Measurements from ENCODE around the gene PCNX2. TPM values are rescaled to one million over a fixed set of nuclear protein-coding genes. Genes with fewer than 3 reads are reported as not detected.

Gene PCNX2
- total RNA-seq, 1 donor from 2014 or later = 25.5 TPM

GRCh38 chr1:232986527-232986922, 309.0 kb downstream of the PCNX2 start:
- no peaks in the 10 kb centered on the region for H3K9me3 ChIP-seq (ENCODE audit: insufficient read depth, low read depth, low read length)
- TF ChIP-seq EZH2 (IDR thresholded peaks at IDR 0.05; ENCODE audit: insufficient read depth, low read length) (no peak), CTCF (IDR thresholded peaks at IDR 0.05; ENCODE audit: insufficient read depth, low read depth, low read length) (no peak)
- no peaks in the 10 kb centered on the region for H3K27me3 ChIP-seq (ENCODE audit: insufficient read depth, low read length)
- FAIRE-seq = no peak
- no peak overlapping the region for H3K4me2 ChIP-seq (ENCODE audit: low read length)
- no peaks in the 10 kb centered on the region for H3K9me3 Mint-ChIP-seq (ENCODE audit: unreplicated experiment)
- no peak for DNase-seq (ENCODE audit: low read depth)
- H3K27ac Mint-ChIP-seq (ENCODE audit: unreplicated experiment) = no peak overlapping the region
- H2AFZ ChIP-seq (ENCODE audit: low read depth, low read length) = no peak overlapping the region
- peaks cover 22% of the 10 kb centered on the region for H3K36me3 Mint-ChIP-seq (ENCODE audit: low read depth, unreplicated experiment)
- no peaks in the 10 kb centered on the region for H3K27me3 Mint-ChIP-seq (ENCODE audit: low read depth, unreplicated experiment)
- peaks cover 6% of the 10 kb centered on the region for H3K36me3 ChIP-seq (ENCODE audit: insufficient read depth, low read length)
- no peak overlapping the region for H3K4me3 ChIP-seq (ENCODE audit: insufficient read depth, low read depth, low read length)
- peaks cover 21% of the 10 kb centered on the region for H3K4me1 ChIP-seq (ENCODE audit: insufficient read depth, low read length)
- no peaks in the 10 kb centered on the region for H3K79me2 ChIP-seq (ENCODE audit: insufficient read depth, low read length)
- H3K4me3 Mint-ChIP-seq (ENCODE audit: unreplicated experiment) = no peak overlapping the region
- H3K9ac ChIP-seq (ENCODE audit: low read length) = no peak overlapping the region
- H4K20me1 ChIP-seq (ENCODE audit: insufficient read depth, low read length) = no peaks in the 10 kb centered on the region
- H3K27ac ChIP-seq (ENCODE audit: low read depth, low read length) = no peak overlapping the region
- H3K4me1 Mint-ChIP-seq (ENCODE audit: low read depth, unreplicated experiment) = peaks cover 18% of the 10 kb centered on the region

GRCh38 chr1:232985882-232986526, 309.5 kb downstream of the PCNX2 start:
- peaks cover 14% of the 10 kb centered on the region for H3K4me1 Mint-ChIP-seq (ENCODE audit: low read depth, unreplicated experiment)
- Histone ChIP-seq H2AFZ (ENCODE audit: low read depth, low read length) (no peak overlapping the region), H3K27me3 (ENCODE audit: insufficient read depth, low read length) (no peaks in the 10 kb centered on the region), H3K4me3 (ENCODE audit: insufficient read depth, low read depth, low read length) (no peak overlapping the region), H3K4me2 (ENCODE audit: low read length) (no peak overlapping the region), H3K4me1 (ENCODE audit: insufficient read depth, low read length) (peaks cover 21% of the 10 kb centered on the region), H3K9me3 (ENCODE audit: insufficient read depth, low read depth, low read length) (no peaks in the 10 kb centered on the region), H3K27ac (ENCODE audit: low read depth, low read length) (no peak overlapping the region), H3K36me3 (ENCODE audit: insufficient read depth, low read length) (peaks cover 6% of the 10 kb centered on the region), H4K20me1 (ENCODE audit: insufficient read depth, low read length) (no peaks in the 10 kb centered on the region), H3K9ac (ENCODE audit: low read length) (no peak overlapping the region), H3K79me2 (ENCODE audit: insufficient read depth, low read length) (no peaks in the 10 kb centered on the region)
- TF ChIP-seq EZH2 (IDR thresholded peaks at IDR 0.05; ENCODE audit: insufficient read depth, low read length) = no peak
- H3K36me3 Mint-ChIP-seq (ENCODE audit: low read depth, unreplicated experiment) = peaks cover 16% of the 10 kb centered on the region
- FAIRE-seq = no peak
- H3K27ac Mint-ChIP-seq (ENCODE audit: unreplicated experiment) = no peak overlapping the region
- no peak for DNase-seq (ENCODE audit: low read depth)
- no peaks in the 10 kb centered on the region for H3K9me3 Mint-ChIP-seq (ENCODE audit: unreplicated experiment)
- H3K4me3 Mint-ChIP-seq (ENCODE audit: unreplicated experiment) = no peak overlapping the region
- no peaks in the 10 kb centered on the region for H3K27me3 Mint-ChIP-seq (ENCODE audit: low read depth, unreplicated experiment)

GRCh38 chr1:232984577-232985425, 310.7 kb downstream of the PCNX2 start:
- Mint-ChIP-seq H3K27me3 (ENCODE audit: low read depth, unreplicated experiment) (no peaks in the 10 kb centered on the region), H3K36me3 (ENCODE audit: low read depth, unreplicated experiment) (peaks cover 13% of the 10 kb centered on the region), H3K4me1 (ENCODE audit: low read depth, unreplicated experiment) (peaks cover 17% of the 10 kb centered on the region), H3K4me3 (ENCODE audit: unreplicated experiment) (no peak overlapping the region), H3K9me3 (ENCODE audit: unreplicated experiment) (no peaks in the 10 kb centered on the region), H3K27ac (ENCODE audit: unreplicated experiment) (no peak overlapping the region)
- no peaks in the 10 kb centered on the region for H3K9me3 ChIP-seq (ENCODE audit: insufficient read depth, low read depth, low read length)
- no peak overlapping the region for H3K4me3 ChIP-seq (ENCODE audit: insufficient read depth, low read depth, low read length)
- no peaks in the 10 kb centered on the region for H3K27me3 ChIP-seq (ENCODE audit: insufficient read depth, low read length)
- no peak overlapping the region for H3K4me2 ChIP-seq (ENCODE audit: low read length)
- no peaks in the 10 kb centered on the region for H4K20me1 ChIP-seq (ENCODE audit: insufficient read depth, low read length)
- no peak for FAIRE-seq
- H2AFZ ChIP-seq (ENCODE audit: low read depth, low read length) = no peak overlapping the region
- TF ChIP-seq CTCF (IDR thresholded peaks at IDR 0.05; ENCODE audit: insufficient read depth, low read depth, low read length) (no peak), EZH2 (IDR thresholded peaks at IDR 0.05; ENCODE audit: insufficient read depth, low read length) (no peak)
- peaks cover 6% of the 10 kb centered on the region for H3K36me3 ChIP-seq (ENCODE audit: insufficient read depth, low read length)
- no peak overlapping the region for H3K9ac ChIP-seq (ENCODE audit: low read length)
- no peak for DNase-seq (ENCODE audit: low read depth)
- no peaks in the 10 kb centered on the region for H3K79me2 ChIP-seq (ENCODE audit: insufficient read depth, low read length)
- peaks cover 27% of the 10 kb centered on the region for H3K4me1 ChIP-seq (ENCODE audit: insufficient read depth, low read length)
- H3K27ac ChIP-seq (ENCODE audit: low read depth, low read length) = no peak overlapping the region

Measured in astrocyte (in vitro differentiated cells and primary cell).